ENCODE results near the gene MMP3.

MMP3 gene

GRCh38 chr11:102788334-102788995, 54.9 kb downstream of the MMP3 start:
- DNase-seq = no peak
